ENCODE measurements around the gene SCOC. TPM values are rescaled to one million over a fixed set of nuclear protein-coding genes. Genes with fewer than 3 reads are reported as not detected.

Gene SCOC
- total RNA-seq, 2 experiments from 2014 or later = 5.9 to 6.8 TPM

GRCh38 chr4:140361099-140361498, 12.3 kb upstream of the SCOC start:
- ATAC-seq (ENCODE audit: poor library complexity) = no peak
- no peak overlapping the region for H3K27ac Mint-ChIP-seq
- H3K4me1 ChIP-seq (ENCODE audit: insufficient read depth, low read length) = no peaks in the 10 kb centered on the region
- H3K9me3 ChIP-seq (ENCODE audit: control insufficient read depth in 1 of 2, insufficient read depth in 1 of 2, low read length in 2 of 2) = no peaks in the 10 kb centered on the region
- TF ChIP-seq CTCF (IDR thresholded peaks at IDR 0.05) = no peak
- no peak for DNase-seq
- ChIA-PET POLR2A (interaction anchor here (2.5 kb wide), 1 partner anchor 12 kb away, joined by 24 read pairs; the partner anchor contains the start of gene SCOC), CTCF (interaction anchor here (1.2 to 3.1 kb wide), 3 partner anchors 8 to 20 kb away, joined by 3 to 41 read pairs (median 15); partner anchors contain the start of gene SCOC)
- no peaks in the 10 kb centered on the region for H3K36me3 ChIP-seq (ENCODE audit: insufficient read depth, low read length)
- no peak overlapping the region for H3K4me3 ChIP-seq (ENCODE audit: low read length)
- no peaks in the 10 kb centered on the region for H3K27me3 Mint-ChIP-seq
- H3K4me3 Mint-ChIP-seq = no peak overlapping the region
- H3K9me3 Mint-ChIP-seq = no peaks in the 10 kb centered on the region
- no peaks in the 10 kb centered on the region for H3K4me1 Mint-ChIP-seq (ENCODE audit: low read depth)
- intact Hi-C loops (cut with DNase I, micrococcal nuclease) = loop anchor here (2.0 to 10.0 kb wide), 4 partner anchors 209 to 1186 kb away; partner anchors contain the start of genes ELF2 (in 1 of the 2) and MAML3 (in 1 of the 2)
- no peak overlapping the region for H3K27ac ChIP-seq (ENCODE audit: low read depth in 1 of 2, low read length in 2 of 2)
- no peaks in the 10 kb centered on the region for H3K27me3 ChIP-seq (ENCODE audit: control insufficient read depth in 1 of 2, insufficient read depth in 2 of 2, low read length in 2 of 2)
- no peaks in the 10 kb centered on the region for H3K36me3 Mint-ChIP-seq (ENCODE audit: low read depth)

GRCh38 chr4:140363051-140363450, 10.4 kb upstream of the SCOC start:
- Histone ChIP-seq H3K27me3 (ENCODE audit: control insufficient read depth in 1 of 2, insufficient read depth in 2 of 2, low read length in 2 of 2) (no peaks in the 10 kb centered on the region), H3K9me3 (ENCODE audit: control insufficient read depth in 1 of 2, insufficient read depth in 1 of 2, low read length in 2 of 2) (no peaks in the 10 kb centered on the region), H3K27ac (ENCODE audit: low read depth in 1 of 2, low read length in 2 of 2) (no peak overlapping the region), H3K4me1 (ENCODE audit: insufficient read depth, low read length) (no peaks in the 10 kb centered on the region), H3K36me3 (ENCODE audit: insufficient read depth, low read length) (no peaks in the 10 kb centered on the region), H3K4me3 (ENCODE audit: low read length) (no peak overlapping the region)
- POLR2A ChIA-PET = interaction anchor here (3.2 kb wide), 1 partner anchor 10 kb away, joined by 14 read pairs; the partner anchor contains the start of gene SCOC
- no peak for TF ChIP-seq CTCF (IDR thresholded peaks at IDR 0.05)
- Mint-ChIP-seq H3K4me3 (no peak overlapping the region), H3K36me3 (ENCODE audit: low read depth) (no peaks in the 10 kb centered on the region), H3K9me3 (no peaks in the 10 kb centered on the region), H3K27ac (no peak overlapping the region), H3K4me1 (ENCODE audit: low read depth) (no peaks in the 10 kb centered on the region), H3K27me3 (no peaks in the 10 kb centered on the region)
- no peak for DNase-seq
- CTCF ChIA-PET = interaction anchor here (1.1 kb wide), 1 partner anchor 351 kb away, joined by 3 read pairs; no protein-coding TSS in a partner anchor
- intact Hi-C loops (cut with DNase I, micrococcal nuclease) = loop anchor here (5.0 to 10.0 kb wide), 3 partner anchors 211 to 1188 kb away; partner anchors contain the start of genes ELF2 (in 1 of the 2) and MAML3 (in 1 of the 2)
- no peak for ATAC-seq (ENCODE audit: poor library complexity)

- intact Hi-C loops (cut with DNase I, micrococcal nuclease) = loop anchor here (5.0 to 10.0 kb wide), 3 partner anchors 211 to 1189 kb away; partner anchors contain the start of genes ELF2 (in 1 of the 2) and MAML3 (in 1 of the 2)
- Mint-ChIP-seq H3K27ac (no peak overlapping the region), H3K9me3 (no peaks in the 10 kb centered on the region), H3K27me3 (no peaks in the 10 kb centered on the region), H3K36me3 (ENCODE audit: low read depth) (no peaks in the 10 kb centered on the region), H3K4me3 (no peak overlapping the region), H3K4me1 (ENCODE audit: low read depth) (no peaks in the 10 kb centered on the region)
- Histone ChIP-seq H3K27me3 (ENCODE audit: control insufficient read depth in 1 of 2, insufficient read depth in 2 of 2, low read length in 2 of 2) (no peaks in the 10 kb centered on the region), H3K27ac (ENCODE audit: low read depth in 1 of 2, low read length in 2 of 2) (no peak overlapping the region), H3K9me3 (ENCODE audit: control insufficient read depth in 1 of 2, insufficient read depth in 1 of 2, low read length in 2 of 2) (no peaks in the 10 kb centered on the region), H3K4me3 (ENCODE audit: low read length) (no peak overlapping the region), H3K36me3 (ENCODE audit: insufficient read depth, low read length) (no peaks in the 10 kb centered on the region), H3K4me1 (ENCODE audit: insufficient read depth, low read length) (no peaks in the 10 kb centered on the region)
- POLR2A ChIA-PET = interaction anchor here (3.2 kb wide), 1 partner anchor 9 kb away, joined by 14 read pairs; the partner anchor contains the start of gene SCOC
- CTCF ChIA-PET = interaction anchor here (1.2 kb wide), 1 partner anchor 9 kb away, joined by 3 read pairs; no protein-coding TSS in a partner anchor
- ATAC-seq (ENCODE audit: poor library complexity) (no peak), DNase-seq (no peak)
- TF ChIP-seq CTCF (IDR thresholded peaks at IDR 0.05) = no peak
Observed at GRCh38 chr4:140363558-140363957, 9.9 kb upstream of the SCOC start.

Data from CD4-positive, alpha-beta T cell (primary cell).